GM19025 (cell line): ENCODE data around the gene MECR.
"Not testable (repeated sequence)": the region's sequence is repeated elsewhere in the genome, so short reads cannot be mapped to it uniquely, and the experiment has no call there.

ENCODE experiments used
- ATAC-seq: cut with Tn5 transposase; IDR thresholded peaks from one replicate; pipeline ENCODE4 v1.9.1; 2021; ENCODE audit warnings: mild to moderate bottlenecking, low read depth, moderate library complexity; ENCODE audit not compliant: unreplicated experiment

MECR gene

DNA sequence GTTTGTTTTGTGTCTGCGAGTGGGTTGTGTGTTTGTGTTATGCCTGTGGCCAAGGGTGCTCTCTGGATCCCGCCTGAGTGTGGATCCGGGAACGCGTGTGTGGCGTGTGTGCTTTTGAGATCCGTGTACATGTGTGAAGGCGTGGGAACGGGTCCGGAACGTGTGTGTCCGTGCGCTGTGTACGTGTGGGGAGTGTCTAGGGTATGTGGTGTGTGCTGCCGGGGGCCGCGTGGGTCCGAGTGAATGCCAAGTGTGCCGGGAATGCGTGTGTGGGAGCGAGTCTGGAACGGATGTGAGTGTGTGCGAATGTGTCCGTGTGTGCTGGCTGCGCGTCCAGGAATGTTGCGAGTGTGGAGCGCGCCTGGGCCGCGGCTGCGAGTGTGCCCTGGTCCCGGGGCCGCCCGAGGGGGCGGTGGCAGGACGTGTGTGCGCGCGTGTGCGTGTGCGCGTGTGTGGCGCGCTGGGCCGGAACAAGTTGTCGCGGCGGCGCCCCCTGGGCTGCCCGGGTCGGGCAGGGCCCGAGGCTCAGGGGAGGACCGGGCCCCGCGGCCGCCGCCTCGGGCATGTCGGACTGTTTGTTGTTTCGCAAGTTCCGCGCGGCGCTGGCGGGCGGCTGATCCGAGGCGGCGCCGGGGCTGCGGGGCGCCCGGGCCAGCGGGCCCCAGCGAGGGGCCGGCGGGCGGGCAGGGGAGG is 6.5 kb upstream of the MECR start:
- ATAC-seq = no peak

- ATAC-seq = no peak
These were observed 6.0 kb upstream of the MECR start for GRCh38 chr1:29236712-29237128.

DNA sequence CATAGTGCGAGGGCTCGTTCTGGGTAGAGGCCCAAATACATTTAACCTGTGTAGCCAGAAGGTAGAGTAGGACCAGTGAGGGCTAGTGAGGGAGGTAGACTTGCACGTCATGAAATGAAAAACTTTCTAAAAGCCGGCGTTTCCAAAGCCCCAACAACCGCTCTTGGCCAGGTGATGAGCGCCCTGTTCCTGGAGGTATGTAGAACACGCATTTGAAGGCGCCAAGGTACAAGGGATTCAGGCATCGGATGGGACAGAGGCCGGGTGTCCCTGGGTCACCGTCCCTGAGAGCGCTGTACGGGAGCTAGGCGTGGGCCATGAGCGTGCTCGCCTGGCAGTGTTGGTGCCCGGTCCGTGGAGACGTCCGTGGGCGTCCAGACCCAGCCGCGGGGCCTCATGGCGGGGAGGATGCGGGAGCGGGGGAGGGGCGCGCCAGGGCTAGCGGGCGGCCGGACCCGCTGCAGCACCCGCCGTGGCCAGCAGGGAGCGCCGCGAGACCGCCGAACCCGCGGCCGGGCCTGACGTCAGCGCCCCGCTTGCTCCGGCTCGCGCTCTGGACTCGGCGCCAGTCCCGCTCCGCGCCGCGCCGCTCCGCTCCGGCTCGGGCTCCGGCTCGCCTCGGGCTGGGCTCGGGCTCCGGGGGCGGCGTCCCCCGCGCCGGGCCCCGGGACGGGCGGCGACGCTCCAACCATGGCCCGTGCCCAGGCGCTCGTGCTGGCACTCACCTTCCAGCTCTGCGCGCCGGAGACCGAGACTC is 5.4 kb upstream of the MECR start, which contains the start of gene PTPRU:
PTPRU (plus strand) TSS at position 568 of the 757 bp plus-strand sequence; CDS start at position 691, 123 bp downstream.
- ATAC-seq = peak; percentile 59

DNA sequence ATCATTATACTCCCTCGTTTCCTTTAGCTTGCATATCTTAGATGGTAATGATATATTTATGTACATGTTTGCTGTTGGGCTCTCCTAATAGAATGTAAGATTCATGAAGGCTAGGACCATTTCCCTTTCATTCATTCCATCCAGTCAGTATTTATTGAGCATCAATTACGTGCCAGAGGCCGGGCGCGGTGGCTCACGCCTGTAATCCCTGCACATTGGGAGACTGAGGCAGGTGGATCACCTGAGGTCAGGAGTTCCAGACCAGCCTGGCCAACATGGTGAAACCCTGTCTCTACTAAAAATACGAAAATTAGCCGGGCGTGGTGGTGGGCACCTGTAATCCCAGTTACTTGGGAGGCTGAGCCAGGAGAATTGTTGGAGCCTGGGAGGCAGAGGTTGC is 4.1 kb upstream of the MECR start:
- not testable (repeated sequence) for ATAC-seq

GRCh38 chr1:29234471-29234870 is 3.7 kb upstream of the MECR start:
- no peak for ATAC-seq

DNA sequence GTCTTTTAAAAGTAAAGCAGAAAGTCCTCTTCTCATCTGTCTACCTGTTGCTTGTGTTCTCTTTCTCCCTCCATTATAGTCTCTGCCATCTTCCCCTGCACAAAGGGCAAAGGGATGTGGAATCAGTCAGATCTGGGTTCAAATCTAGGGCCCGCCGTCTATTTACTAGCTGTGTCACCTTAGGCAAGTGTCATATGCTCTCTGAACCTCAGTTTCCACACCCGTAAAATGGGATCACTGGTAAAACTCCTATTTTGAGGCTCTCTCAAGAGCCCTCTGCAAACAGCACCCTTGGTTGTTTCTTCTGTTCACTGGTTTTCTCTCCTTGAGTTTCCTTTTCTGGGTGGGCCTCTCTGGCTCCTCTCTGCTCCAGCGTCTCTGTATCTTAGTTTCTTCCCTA is 3.0 kb upstream of the MECR start:
- ATAC-seq = no peak

DNA sequence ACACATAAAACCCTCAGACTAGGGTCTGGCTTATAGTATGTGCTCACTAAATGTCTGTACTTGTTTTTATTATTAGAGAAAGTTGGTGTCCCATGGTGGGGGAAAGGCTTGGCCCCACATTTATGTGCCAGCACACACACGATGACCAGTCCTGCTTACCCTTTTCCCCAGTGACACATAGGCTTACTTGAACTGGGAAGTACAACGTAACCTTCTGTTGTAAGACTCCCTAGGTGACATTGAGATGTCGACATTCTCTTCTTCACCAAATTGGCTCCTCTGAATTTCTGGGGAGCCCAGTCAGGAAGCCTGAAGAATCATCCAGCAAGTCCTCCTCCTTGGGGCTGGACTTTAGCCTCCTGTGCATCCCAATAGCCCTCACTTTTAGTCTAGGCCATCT is 1.7 kb upstream of the MECR start:
- no peak for ATAC-seq

DNA sequence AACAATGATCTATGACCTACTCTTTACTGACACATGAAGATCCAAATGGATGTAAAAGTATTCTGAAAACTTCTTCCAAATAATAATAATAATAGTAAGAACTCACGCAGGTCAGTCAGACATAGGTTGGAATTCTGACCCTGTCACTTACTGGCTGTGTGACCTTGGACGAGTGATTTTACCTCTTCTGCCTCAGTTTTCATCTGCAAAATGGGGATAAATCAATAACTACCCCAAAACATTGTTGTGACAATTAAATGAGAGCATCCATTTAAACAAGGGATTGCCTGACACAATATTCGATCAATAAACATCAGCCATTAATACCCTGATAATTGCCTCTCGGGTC is 556 bp downstream of the MECR start:
- ATAC-seq = no peak

DNA sequence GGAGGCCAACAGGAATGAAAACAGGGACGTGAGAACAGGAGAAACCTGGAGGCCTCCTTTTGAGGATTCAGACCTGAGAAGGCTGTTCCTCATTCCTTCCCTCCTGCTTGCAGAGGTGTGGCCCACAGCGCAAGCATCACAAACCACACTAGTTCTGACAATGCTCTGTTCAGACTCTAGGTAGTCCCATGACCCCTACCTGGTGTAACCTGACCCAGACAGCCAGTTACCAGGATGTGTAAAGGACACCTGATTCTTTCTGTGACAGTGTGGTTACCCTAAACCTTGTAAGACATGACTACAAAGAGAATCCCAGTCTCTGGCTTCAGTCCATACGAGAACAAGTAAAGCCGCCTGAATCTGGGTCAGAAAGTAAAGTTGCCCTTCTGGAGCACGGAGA is 3.2 kb downstream of the MECR start:
- no peak for ATAC-seq

- no peak for ATAC-seq
These were observed 5.4 kb downstream of the MECR start for GRCh38 chr1:29225361-29225760.

DNA sequence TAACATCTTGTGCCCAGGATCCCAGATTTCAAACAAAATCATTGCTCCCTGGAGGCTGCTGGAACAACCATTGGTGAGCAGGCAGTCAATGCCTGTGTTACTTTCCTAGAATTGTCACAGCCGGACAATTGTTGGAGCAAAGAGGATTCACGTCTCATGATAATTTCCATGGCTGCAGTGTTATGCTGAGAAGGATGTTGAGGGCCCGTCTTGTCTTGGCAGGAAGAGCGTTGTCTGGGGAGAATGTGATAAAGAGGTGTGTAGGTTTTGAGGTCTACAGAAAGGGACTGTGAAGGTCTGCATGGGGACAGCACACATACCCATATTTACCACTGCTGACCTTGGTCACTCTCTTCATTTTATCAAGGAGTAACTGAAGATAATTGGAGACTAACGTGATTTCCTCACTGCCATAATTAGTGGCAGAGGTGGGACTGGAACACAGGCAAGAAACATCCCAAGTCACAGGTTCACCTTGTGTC is 6.3 kb downstream of the MECR start:
- no peak for ATAC-seq

DNA sequence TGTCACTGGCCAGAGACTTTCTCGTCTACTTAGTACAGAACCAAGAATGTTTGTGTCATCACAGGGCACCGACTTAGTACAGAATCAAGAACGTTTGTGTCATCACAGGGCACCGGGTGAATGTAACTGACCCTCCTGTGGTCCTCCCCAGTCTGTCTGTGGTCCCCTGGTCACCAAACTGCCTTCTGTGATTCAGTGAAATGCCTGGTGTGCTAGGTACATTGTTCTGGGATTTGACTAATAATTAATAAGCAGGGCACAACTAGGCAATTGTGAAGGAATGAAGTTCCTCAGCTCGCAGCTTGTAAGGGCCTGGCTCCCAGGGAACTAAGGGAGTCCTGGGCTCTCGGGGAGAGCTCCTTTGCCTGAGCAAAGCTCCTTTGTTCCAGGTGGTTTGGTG is 7.2 kb downstream of the MECR start:
- ATAC-seq = no peak

DNA sequence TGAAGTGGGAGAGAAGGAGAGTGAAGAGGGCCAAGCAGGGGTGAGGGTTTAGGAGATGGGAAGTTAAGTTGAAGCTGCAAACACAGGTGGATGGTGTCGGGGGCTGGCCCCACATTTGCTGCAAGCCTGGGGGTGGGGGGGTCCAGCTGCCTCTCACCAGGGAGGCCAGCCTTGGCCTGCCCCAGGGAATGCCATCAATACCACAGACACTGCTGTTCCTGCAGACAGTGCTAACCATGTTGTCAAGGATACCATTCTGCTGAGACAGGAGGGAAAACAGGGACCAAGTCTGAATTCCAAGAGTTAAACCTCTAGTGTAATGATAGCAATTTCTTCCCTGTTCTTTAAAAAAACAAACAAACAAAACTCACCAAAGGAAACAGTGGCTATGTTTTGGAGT is 8.0 kb downstream of the MECR start:
- ATAC-seq = no peak

DNA sequence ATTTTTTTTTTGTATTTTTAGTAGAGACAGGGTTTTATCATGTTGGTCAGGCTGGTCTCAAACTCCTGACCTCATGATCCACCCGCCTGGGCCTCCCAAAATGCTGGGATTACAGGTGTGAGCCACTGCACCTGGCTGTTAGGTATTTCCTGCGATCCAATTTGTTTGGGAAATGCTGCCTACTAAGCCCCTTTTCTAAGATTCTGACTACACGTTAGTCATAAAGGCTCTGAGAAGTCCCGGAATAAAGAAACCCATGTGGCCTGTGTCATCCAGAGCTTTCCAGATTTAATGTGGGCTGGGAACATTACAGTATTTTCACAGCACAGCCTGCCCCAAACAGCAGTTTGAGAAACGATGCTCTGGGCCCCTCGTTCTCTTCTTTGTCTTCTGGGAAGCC is 8.5 kb downstream of the MECR start:
- not testable (repeated sequence) for ATAC-seq

- no peak for ATAC-seq
These were observed 9.4 kb downstream of the MECR start for GRCh38 chr1:29221296-29221695.

DNA sequence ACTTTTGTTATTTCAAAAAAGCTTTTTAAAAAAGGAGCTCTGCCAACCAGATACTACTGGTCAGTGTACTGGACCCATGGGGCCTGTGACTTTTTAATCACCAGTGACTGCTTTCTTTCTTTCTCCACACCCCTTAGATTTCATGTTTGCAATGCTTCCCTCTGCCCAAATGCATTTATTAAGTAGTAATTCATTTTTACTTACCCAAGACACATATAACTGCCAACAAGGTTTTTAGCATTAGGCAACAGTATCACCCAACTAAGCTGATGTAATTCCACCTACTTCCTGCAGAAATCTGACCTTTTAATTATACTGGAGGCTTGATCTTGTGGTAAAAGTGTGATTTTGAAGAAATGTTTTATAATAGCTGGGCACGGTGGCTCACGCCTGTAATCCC is 12.5 kb downstream of the MECR start:
- no peak for ATAC-seq

- no peak for ATAC-seq
These were observed 13.1 kb downstream of the MECR start for GRCh38 chr1:29217633-29218032.

GRCh38 chr1:29213055-29213454 is 17.7 kb downstream of the MECR start:
- no peak for ATAC-seq

GRCh38 chr1:29211086-29212030 is 19.4 kb downstream of the MECR start:
- no peak for ATAC-seq

- ATAC-seq = no peak
These were observed 20.3 kb downstream of the MECR start for GRCh38 chr1:29210278-29211085.
